ENCODE measurements around the gene NPEPL1. TPM values are rescaled to one million over a fixed set of nuclear protein-coding genes. Genes with fewer than 3 reads are reported as not detected.

Gene NPEPL1
- total and polyA plus RNA-seq, 10 of the 15 experiments (the other 5 are each of a cell fraction or from before 2014, with no cell fraction given) = 0.08 to 21.3 (median 10.2) TPM

DNA sequence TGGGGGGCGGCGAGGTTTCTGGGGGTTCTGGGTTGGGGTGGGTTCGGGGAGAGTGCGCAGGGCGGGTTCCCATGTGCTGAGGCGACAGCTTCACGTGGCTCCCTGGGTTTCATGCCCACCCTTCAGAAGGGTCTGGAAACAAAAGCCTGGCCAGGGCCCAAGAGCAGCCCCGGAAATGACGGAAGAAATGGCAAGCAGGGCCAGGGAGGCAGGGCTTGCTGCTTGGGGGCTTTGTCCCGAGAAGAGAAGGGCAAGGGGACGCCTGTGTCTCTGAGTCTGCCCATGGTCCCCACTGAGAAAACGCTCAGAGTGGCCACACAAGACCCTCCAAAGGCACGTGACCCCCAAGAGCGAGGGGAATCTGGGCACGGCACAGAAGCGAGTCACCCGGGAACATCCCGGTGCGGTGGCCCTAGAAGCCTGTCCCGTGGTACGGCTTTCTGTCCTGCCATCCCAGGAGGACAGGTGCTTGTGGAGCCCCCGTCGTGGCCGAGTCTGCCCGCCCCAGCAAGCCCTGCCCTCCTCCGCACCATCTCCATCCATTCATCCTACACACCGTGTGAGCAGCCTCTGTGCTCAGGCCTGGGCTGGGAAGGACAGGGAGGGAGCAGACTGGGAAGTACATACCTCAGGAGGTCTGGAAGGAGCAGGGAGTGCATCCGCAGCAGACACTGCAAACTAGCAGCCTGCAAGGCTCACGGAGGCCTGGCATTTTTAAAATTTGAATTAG lies 9.0 kb downstream of the NPEPL1 start:
- Histone ChIP-seq H4K20me1 (ENCODE audit: control insufficient read depth, insufficient read depth) (no peaks in the 10 kb centered on the region), H3K36me3 (ENCODE audit: control insufficient read depth in 2 of 2, insufficient read depth in 2 of 2, low read length in 1 of 2) (peaks cover 1 to 3% of the 10 kb centered on the region in 2 experiments; a peak in 3 of 4 replicates), H3K79me2 (ENCODE audit: control insufficient read depth, insufficient read depth, low read length) (no peaks in the 10 kb centered on the region), H3K27ac (ENCODE audit: control insufficient read depth, insufficient read depth) (no peak overlapping the region), H2AFZ (ENCODE audit: control insufficient read depth, low read depth, low read length) (no peak overlapping the region), H3K27me3 (replicated peaks in 1 of 2; ENCODE audit: control insufficient read depth in 2 of 2, insufficient read depth in 2 of 2, low read length in 1 of 2) (no peaks in the 10 kb centered on the region), H3K9me3 (replicated peaks; ENCODE audit: control insufficient read depth, insufficient read depth, low read length) (no peaks in the 10 kb centered on the region), H3K4me3 (no peak overlapping the region), H3K4me1 (ENCODE audit: control insufficient read depth, insufficient read depth, low read length) (no peaks in the 10 kb centered on the region), H3K9ac (ENCODE audit: control insufficient read depth, insufficient read depth, low read length) (no peak overlapping the region), H3K4me2 (ENCODE audit: control insufficient read depth, insufficient read depth) (no peak overlapping the region)
- ChIA-PET POLR2A (no interaction called here), CTCF (no interaction called here), SMC1A (ENCODE audit: uncharacterized antibody, unreplicated experiment) (no interaction called here), RAD21 (ENCODE audit: unreplicated experiment) (no interaction called here)
- intact Hi-C loops (cut with micrococcal nuclease; ENCODE audit: unreplicated experiment) = no loop called here
- BruUV-seq (replicated peaks) = no TSS peak
- no peak for FAIRE-seq
- WGBS (ENCODE audit: insufficient coverage, insufficient replicate concordance, low lambda C conversion rate, missing lambda C conversion rate) = 89% methylated on average over 24 of the region's 29 CpGs
- ATAC-seq = no peak
- in situ Hi-C loops (cut with MboI) = no loop called here
- DNase-seq (ENCODE audit: low read depth, low spot score) = no peak
- no peak for TF ChIP-seq E4F1 (IDR thresholded peaks at IDR 0.05; ENCODE audit: borderline replicate concordance, partially characterized antibody)
- no peak for TF ChIP-seq HDGF (IDR thresholded peaks at IDR 0.05)
- no peak for TF ChIP-seq ATF2 (IDR thresholded peaks at IDR 0.05; ENCODE audit: low read length)
- no peak for TF ChIP-seq BMI1 (IDR thresholded peaks at IDR 0.05; ENCODE audit: borderline replicate concordance)
- no peak for TF ChIP-seq CTCF (IDR thresholded peaks at IDR 0.05 in 2 of 3, conservative IDR thresholded peaks at IDR 0.05 in 1 of 3; ENCODE audit: control insufficient read depth in 2 of 3, extremely low read depth in 1 of 3, insufficient read depth in 1 of 3, low read depth in 3 of 3, low read length in 3 of 3)
- TF ChIP-seq ATF7 (IDR thresholded peaks at IDR 0.05; ENCODE audit: low read depth) = no peak
- no peak for TF ChIP-seq NR2F1 (conservative IDR thresholded peaks at IDR 0.05)
- no peak for TF ChIP-seq ZNF24 (IDR thresholded peaks at IDR 0.05)
- no peak for TF ChIP-seq TAF1 (IDR thresholded peaks at IDR 0.05; ENCODE audit: borderline replicate concordance, low read depth, low read length)
- TF ChIP-seq, protein P1, sequence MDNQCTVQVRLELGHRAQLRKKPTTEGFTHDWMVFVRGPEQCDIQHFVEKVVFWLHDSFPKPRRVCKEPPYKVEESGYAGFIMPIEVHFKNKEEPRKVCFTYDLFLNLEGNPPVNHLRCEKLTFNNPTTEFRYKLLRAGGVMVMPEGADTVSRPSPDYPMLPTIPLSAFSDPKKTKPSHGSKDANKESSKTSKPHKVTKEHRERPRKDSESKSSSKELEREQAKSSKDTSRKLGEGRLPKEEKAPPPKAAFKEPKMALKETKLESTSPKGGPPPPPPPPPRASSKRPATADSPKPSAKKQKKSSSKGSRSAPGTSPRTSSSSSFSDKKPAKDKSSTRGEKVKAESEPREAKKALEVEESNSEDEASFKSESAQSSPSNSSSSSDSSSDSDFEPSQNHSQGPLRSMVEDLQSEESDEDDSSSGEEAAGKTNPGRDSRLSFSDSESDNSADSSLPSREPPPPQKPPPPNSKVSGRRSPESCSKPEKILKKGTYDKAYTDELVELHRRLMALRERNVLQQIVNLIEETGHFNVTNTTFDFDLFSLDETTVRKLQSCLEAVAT (IDR thresholded peaks at IDR 0.05) = no peak
- no peak for TF ChIP-seq SREBF2 (IDR thresholded peaks at IDR 0.05; ENCODE audit: low read length)
- no peak for TF ChIP-seq MTA2 (IDR thresholded peaks at IDR 0.05; ENCODE audit: low read depth)
- TF ChIP-seq BRCA1 (IDR thresholded peaks at IDR 0.05; ENCODE audit: low read depth, low read length) = no peak
- no peak for TF ChIP-seq RBBP5 (conservative IDR thresholded peaks at IDR 0.05)
- TF ChIP-seq SIN3A (IDR thresholded peaks at IDR 0.05; ENCODE audit: low read depth, low read length) = no peak
- no peak for TF ChIP-seq SUPT20H (IDR thresholded peaks at IDR 0.05; ENCODE audit: borderline replicate concordance, control insufficient read depth, low read depth, low read length)
- no peak for TF ChIP-seq FOS (IDR thresholded peaks at IDR 0.05; ENCODE audit: borderline replicate concordance, extremely low read depth, insufficient read length)

Measured in GM12878 (cell line).